H4 (cell line): ENCODE results near the gene C20orf202. TPM values are rescaled to one million over a fixed set of nuclear protein-coding genes. Genes with fewer than 3 reads are reported as not detected.
"Not testable (repeated sequence)": the region's sequence is repeated elsewhere in the genome, so short reads cannot be mapped to it uniquely, and the experiment has no call there.

Experiments
- DNase-seq: peaks from one replicate; pipeline ENCODE4 v3.0.0-alpha.2; 2015; ENCODE audit warnings: low spot score
- total RNA-seq: library from RNA; depleted of rRNA; stranded (reverse); fragments of >200 nt; shearing (Covaris generic); gene quantifications from 2 replicates; pipeline ENCODE4 v1.2.3, GENCODE V29; 2014; rRNA removed

Gene C20orf202
- total RNA-seq, 1 experiment from 2014 or later: not detected

- DNase-seq: no peak
Observed at GRCh38 chr20:1247689-1248088, 44.4 kb downstream of the C20orf202 start.

GRCh38 chr20:1250282-1250681 lies 47.0 kb downstream of the C20orf202 start:
- not testable (repeated sequence) for DNase-seq

DNA sequence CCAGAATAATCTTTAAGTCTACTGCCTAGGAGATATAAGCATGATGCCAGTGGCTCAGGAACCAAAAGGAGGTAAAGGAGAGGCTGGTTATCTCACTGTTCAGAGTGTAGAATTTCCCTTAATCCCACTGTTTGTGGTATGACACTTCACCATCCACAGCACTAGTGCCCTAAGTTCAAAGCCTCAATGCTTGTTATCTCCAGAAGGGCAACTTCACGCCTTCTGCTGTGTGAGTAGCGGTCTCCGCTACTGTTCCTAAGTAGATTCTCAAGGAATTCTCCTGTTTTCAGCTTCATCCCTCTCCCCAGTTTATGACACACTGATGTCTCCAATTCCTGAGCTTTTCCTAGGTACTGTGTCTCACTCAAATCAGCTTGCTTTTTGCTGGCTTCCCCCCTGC lies 49.2 kb downstream of the C20orf202 start:
- no peak for DNase-seq

- DNase-seq: no peak
Observed at GRCh38 chr20:1254254-1254653, 51.0 kb downstream of the C20orf202 start.

DNA sequence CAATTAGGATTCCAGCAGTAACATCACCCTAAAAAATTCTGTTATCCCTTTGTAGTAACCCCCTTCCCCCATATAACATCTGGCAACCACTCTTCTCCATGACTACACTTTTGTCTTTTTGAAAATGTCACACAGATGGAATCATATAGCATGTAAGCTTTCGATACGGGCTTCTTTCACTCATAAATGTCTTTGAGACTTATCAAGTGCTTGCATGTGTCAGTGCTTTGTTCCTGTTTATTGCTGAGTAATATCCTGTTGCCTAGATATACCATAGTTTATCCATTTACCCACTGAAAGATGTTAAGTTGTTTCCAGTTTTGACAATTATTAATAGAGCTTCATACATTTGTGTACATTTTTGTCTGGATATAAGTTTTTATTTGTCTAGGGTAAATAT lies 52.4 kb downstream of the C20orf202 start:
- no peak for DNase-seq

Other genes with a start within 250 kb of the C20orf202 start
- not detected in 2 replicates for gene RSPO4, start 201.1 kb upstream of the C20orf202 start, total RNA-seq
- gene PSMF1, start 84.9 kb upstream of the C20orf202 start, total RNA-seq: 69.2 and 92.5 TPM in 2 replicates
- gene TMEM74B, start 18.5 kb upstream of the C20orf202 start, total RNA-seq: 0.52 TPM in 1 of 2 replicates, not detected in the other
- 0.12 TPM in 1 of 2 replicates, not detected in the other for gene RAD21L1, start 22.6 kb downstream of the C20orf202 start, total RNA-seq
- 0.99 and 1.5 TPM in 2 replicates for gene SNPH, start 62.8 kb downstream of the C20orf202 start, total RNA-seq
- gene SDCBP2, start 125.7 kb downstream of the C20orf202 start, total RNA-seq: 0.29 and 0.56 TPM in 2 replicates
- gene FKBP1A, start 189.6 kb downstream of the C20orf202 start, total RNA-seq: 124 and 134 TPM in 2 replicates